Measurements from ENCODE around the gene ANKRD23.
"Not testable (repeated sequence)": the region's sequence is repeated elsewhere in the genome, so short reads cannot be mapped to it uniquely, and the experiment has no call there.

ANKRD23 gene

DNA sequence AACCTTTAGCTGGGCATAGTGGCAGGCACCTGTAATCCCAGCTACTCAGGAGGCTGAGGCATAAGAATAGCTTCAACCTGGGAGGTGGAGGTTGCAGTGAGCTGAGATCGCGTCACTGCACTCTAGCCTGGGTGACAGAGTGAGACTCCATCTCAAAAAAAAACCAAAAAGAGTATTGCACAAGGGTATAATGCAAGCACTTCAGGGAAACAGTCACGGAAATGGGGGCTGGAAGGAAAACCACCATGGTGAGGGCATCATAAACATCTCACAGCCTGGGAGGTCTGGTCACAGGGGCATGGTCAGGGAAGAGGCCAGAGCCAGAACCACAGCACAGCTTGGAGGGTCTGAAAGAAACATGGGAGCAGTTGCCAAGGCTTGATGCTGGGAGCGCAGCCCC is 19.2 kb upstream of the ANKRD23 start:
- 95% methylated on average over 4 of the region's 4 CpGs for WGBS, 2 experiments
- Histone ChIP-seq H3K36me3 (ENCODE audit: control insufficient read depth, insufficient read depth, low read length) (peaks cover 61% of the 10 kb centered on the region), H3K4me1 (ENCODE audit: control insufficient read depth, insufficient read depth, low read length) (peaks cover 18% of the 10 kb centered on the region)
- H3K27ac ChIP-seq (ENCODE audit: insufficient read depth, low read depth, low read length, poor library complexity, severe bottlenecking); H3K9me3 ChIP-seq (ENCODE audit: control insufficient read depth, low read length); H3K27me3 ChIP-seq (ENCODE audit: control insufficient read depth, insufficient read depth, low read length, poor library complexity, severe bottlenecking); H3K4me3 ChIP-seq (ENCODE audit: insufficient read depth, low read depth, low read length): not testable (repeated sequence)

DNA sequence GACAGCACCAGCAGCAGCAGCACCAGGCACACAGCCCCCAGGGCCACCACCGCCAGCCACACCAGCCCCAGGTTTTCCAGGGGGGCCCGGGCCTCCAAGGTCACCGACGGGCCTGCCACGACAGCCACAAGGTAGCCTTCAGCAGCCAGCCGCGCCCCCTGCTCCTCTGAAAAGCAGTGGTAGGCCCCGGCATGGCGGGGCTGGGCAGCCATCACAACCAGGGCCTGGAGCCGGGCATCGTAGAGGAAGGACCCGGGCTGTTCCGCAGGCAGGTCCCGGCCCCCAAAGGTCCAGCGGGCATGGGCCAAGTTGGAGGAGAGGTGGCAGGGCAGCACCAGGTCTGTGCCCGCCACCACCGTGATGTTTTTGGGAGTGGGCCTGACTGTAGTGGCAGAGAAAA is 17.3 kb upstream of the ANKRD23 start:
- no peaks in the 10 kb centered on the region for H3K27me3 ChIP-seq (ENCODE audit: control insufficient read depth, insufficient read depth, low read length, poor library complexity, severe bottlenecking)
- H3K9me3 ChIP-seq (ENCODE audit: control insufficient read depth, low read length), result no peaks in the 10 kb centered on the region
- no peak overlapping the region for H3K4me3 ChIP-seq (ENCODE audit: insufficient read depth, low read depth, low read length)
- WGBS, 2 experiments, result 96% methylated on average over 17 of the region's 17 CpGs
- peaks cover 47% of the 10 kb centered on the region for H3K36me3 ChIP-seq (ENCODE audit: control insufficient read depth, insufficient read depth, low read length)
- peaks cover 12% of the 10 kb centered on the region for H3K4me1 ChIP-seq (ENCODE audit: control insufficient read depth, insufficient read depth, low read length)
- no peak overlapping the region for H3K27ac ChIP-seq (ENCODE audit: insufficient read depth, low read depth, low read length, poor library complexity, severe bottlenecking)

DNA sequence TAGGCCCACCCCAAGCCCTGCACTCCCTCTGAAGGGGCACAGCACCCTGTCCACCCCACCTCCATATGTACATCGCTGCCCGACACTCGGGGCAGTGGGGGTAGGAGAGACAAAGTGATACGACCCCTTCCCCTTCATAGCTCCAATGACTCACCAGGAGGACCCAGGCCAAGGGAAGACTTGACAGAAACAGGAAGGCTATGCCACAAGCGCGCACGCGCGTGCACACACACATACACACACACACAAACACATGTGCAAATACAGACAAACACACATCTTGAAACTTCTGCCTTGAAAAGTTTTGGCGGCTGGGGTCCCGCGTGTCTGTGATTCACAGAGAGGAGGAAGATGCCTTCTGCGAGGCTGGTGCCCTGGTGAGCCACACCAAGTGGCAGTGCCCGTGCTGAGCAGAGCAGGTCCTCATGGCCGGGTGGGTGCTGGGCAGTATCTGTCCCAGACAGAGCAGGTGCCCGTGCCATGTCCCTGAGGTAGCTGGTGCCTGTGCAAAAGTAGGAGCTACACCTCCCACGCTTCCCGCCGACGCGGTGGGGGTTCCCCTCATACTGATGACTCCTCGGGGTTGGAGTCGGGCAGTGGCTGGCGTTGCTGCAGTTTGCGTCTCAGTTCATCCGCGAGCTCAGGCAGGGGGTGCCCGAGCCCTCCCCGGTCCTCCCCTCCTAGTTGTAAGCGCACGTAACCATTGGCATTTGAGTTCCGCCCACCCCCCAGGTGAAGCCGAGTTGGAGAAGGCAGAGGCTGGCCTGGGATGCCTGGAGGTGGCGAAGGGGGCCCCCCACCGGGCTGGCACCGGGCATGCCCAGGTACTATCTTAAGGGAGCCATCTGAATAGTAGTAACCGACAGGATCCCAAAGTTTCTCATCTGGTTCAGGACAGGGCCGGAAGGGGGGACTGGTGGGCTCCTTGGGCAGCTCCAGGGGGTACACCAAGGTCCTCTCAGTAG is 16.5 kb upstream of the ANKRD23 start:
- no peaks in the 10 kb centered on the region for H3K9me3 ChIP-seq (ENCODE audit: control insufficient read depth, low read length)
- H3K4me1 ChIP-seq (ENCODE audit: control insufficient read depth, insufficient read depth, low read length), result peaks cover 12% of the 10 kb centered on the region
- no peaks in the 10 kb centered on the region for H3K27me3 ChIP-seq (ENCODE audit: control insufficient read depth, insufficient read depth, low read length, poor library complexity, severe bottlenecking)
- H3K36me3 ChIP-seq (ENCODE audit: control insufficient read depth, insufficient read depth, low read length), result peaks cover 40% of the 10 kb centered on the region
- no peak overlapping the region for H3K27ac ChIP-seq (ENCODE audit: insufficient read depth, low read depth, low read length, poor library complexity, severe bottlenecking)
- 92 to 93% methylated on average over 38 of the region's 38 CpGs for WGBS, 2 experiments
- no peak overlapping the region for H3K4me3 ChIP-seq (ENCODE audit: insufficient read depth, low read depth, low read length)

- Histone ChIP-seq H3K27me3 (ENCODE audit: control insufficient read depth, insufficient read depth, low read length, poor library complexity, severe bottlenecking) (no peaks in the 10 kb centered on the region), H3K36me3 (ENCODE audit: control insufficient read depth, insufficient read depth, low read length) (peaks cover 34% of the 10 kb centered on the region), H3K27ac (ENCODE audit: insufficient read depth, low read depth, low read length, poor library complexity, severe bottlenecking) (no peak overlapping the region), H3K9me3 (ENCODE audit: control insufficient read depth, low read length) (no peaks in the 10 kb centered on the region), H3K4me1 (ENCODE audit: control insufficient read depth, insufficient read depth, low read length) (peaks cover 12% of the 10 kb centered on the region), H3K4me3 (ENCODE audit: insufficient read depth, low read depth, low read length) (no peak overlapping the region)
- WGBS, 2 experiments, result 85 to 94% methylated on average over 4 of the region's 4 CpGs
Measured at GRCh38 chr2:96859681-96860064, 15.9 kb upstream of the ANKRD23 start.

DNA sequence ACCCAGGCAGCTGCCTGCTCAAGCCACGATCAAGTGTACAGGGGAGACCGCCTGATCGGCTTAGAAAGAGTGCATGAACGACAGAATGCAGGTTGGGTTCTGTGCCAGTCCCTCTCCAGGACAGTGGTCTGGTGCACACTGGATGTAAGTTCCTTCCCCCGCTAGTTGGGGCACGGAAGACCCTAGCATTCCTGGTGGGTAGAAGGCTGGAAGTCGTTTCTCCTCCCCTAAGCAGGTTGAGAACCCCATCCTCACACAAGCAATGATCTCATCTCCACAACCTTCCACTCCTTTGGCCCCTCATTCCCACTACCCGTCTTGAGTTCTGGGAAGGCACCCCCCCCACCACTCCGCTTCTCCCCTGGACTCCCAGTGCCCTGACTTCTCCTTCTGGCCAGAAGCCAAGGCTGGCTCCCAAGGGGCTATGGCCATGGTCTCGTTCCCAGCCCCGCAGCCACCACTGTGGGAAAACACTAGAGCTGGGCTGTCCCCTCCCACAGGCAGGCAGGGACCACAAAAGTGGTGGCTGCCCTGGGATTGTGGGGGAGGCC is 15.4 kb upstream of the ANKRD23 start:
- WGBS, 2 experiments, result 55 to 58% methylated on average over 11 of the region's 11 CpGs

DNA sequence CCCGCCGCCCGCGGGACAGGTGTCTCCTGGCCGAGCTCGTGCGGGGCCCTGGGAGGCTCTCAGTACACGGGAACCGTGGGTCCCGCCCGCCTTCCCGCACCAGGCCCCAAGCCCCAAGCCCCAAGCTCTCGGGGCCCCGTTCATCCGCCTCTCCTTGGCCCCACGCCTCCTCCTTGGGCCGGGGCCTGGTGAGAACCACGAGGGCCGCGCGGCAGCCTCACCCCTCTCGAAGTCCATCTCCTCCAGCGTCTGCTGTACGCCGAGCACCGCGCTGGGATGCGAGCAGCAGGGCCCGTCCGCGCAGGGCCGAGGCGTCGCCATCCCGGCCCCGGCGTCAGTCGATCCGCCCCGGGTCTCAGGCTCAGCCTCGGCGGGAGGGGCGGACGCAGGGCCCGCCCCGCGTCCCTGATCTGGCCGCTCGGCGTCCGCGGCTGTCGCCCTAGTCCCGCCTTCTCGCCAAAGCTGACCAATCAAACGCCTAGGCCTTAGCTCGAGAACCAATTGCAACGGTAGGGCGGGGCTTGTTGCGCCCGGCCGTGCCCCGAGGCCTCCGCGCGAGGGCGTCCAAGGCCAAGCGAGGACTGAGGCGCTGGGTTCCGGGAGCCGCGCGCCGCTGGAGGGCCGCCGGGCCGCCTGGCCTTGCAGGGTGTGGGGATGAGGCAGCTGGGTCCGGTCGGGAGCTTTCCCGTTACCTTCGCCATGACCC is 14.0 kb upstream of the ANKRD23 start, which contains the start of gene ANKRD39:
TSS of gene ANKRD39 (minus strand) at position 350 of the 706 bp plus-strand sequence. CDS start at position 321, 29 bp downstream.
- peaks cover 17% of the 10 kb centered on the region for H3K36me3 ChIP-seq (ENCODE audit: control insufficient read depth, insufficient read depth, low read length)
- peak within 1 kb of the TSS; percentile 11 for H3K27ac ChIP-seq (ENCODE audit: insufficient read depth, low read depth, low read length, poor library complexity, severe bottlenecking)
- H3K4me3 ChIP-seq (ENCODE audit: insufficient read depth, low read depth, low read length), result peak within 1 kb of the TSS; percentile 73
- WGBS, 2 experiments, result 0% methylated on average over 81 of the region's 81 CpGs
- H3K9me3 ChIP-seq (ENCODE audit: control insufficient read depth, low read length), result no peaks in the 10 kb centered on the region
- H3K4me1 ChIP-seq (ENCODE audit: control insufficient read depth, insufficient read depth, low read length), result peaks cover 12% of the 10 kb centered on the region
- H3K27me3 ChIP-seq (ENCODE audit: control insufficient read depth, insufficient read depth, low read length, poor library complexity, severe bottlenecking), result no peaks in the 10 kb centered on the region

More for the DNA sequence above, 15.4 kb upstream of the ANKRD23 start:
- Histone ChIP-seq H3K36me3 (ENCODE audit: control insufficient read depth, insufficient read depth, low read length) (peaks cover 29% of the 10 kb centered on the region), H3K4me3 (ENCODE audit: insufficient read depth, low read depth, low read length) (peak overlapping the region; percentile 35), H3K27me3 (ENCODE audit: control insufficient read depth, insufficient read depth, low read length, poor library complexity, severe bottlenecking) (no peaks in the 10 kb centered on the region), H3K4me1 (ENCODE audit: control insufficient read depth, insufficient read depth, low read length) (peaks cover 12% of the 10 kb centered on the region), H3K27ac (ENCODE audit: insufficient read depth, low read depth, low read length, poor library complexity, severe bottlenecking) (no peak overlapping the region), H3K9me3 (ENCODE audit: control insufficient read depth, low read length) (no peaks in the 10 kb centered on the region)

- Histone ChIP-seq H3K27me3 (ENCODE audit: control insufficient read depth, insufficient read depth, low read length, poor library complexity, severe bottlenecking) (no peaks in the 10 kb centered on the region), H3K4me1 (ENCODE audit: control insufficient read depth, insufficient read depth, low read length) (peaks cover 12% of the 10 kb centered on the region), H3K4me3 (ENCODE audit: insufficient read depth, low read depth, low read length) (peak overlapping the region; percentile 73), H3K36me3 (ENCODE audit: control insufficient read depth, insufficient read depth, low read length) (peaks cover 14% of the 10 kb centered on the region), H3K9me3 (ENCODE audit: control insufficient read depth, low read length) (no peaks in the 10 kb centered on the region), H3K27ac (ENCODE audit: insufficient read depth, low read depth, low read length, poor library complexity, severe bottlenecking) (no peak overlapping the region)
- WGBS, 2 experiments, result 24 to 25% methylated on average over 27 of the region's 27 CpGs
Measured at GRCh38 chr2:96856776-96857666, 13.2 kb upstream of the ANKRD23 start.

GRCh38 chr2:96853321-96853720 is 9.5 kb upstream of the ANKRD23 start:
- 96% methylated on average over 15 of the region's 15 CpGs for WGBS, 2 experiments
- Histone ChIP-seq H3K27me3 (ENCODE audit: control insufficient read depth, insufficient read depth, low read length, poor library complexity, severe bottlenecking) (no peaks in the 10 kb centered on the region), H3K27ac (ENCODE audit: insufficient read depth, low read depth, low read length, poor library complexity, severe bottlenecking) (no peak overlapping the region), H3K4me3 (ENCODE audit: insufficient read depth, low read depth, low read length) (no peak overlapping the region), H3K9me3 (ENCODE audit: control insufficient read depth, low read length) (no peaks in the 10 kb centered on the region), H3K36me3 (ENCODE audit: control insufficient read depth, insufficient read depth, low read length) (peaks cover 12% of the 10 kb centered on the region), H3K4me1 (ENCODE audit: control insufficient read depth, insufficient read depth, low read length) (peaks cover 7% of the 10 kb centered on the region)

DNA sequence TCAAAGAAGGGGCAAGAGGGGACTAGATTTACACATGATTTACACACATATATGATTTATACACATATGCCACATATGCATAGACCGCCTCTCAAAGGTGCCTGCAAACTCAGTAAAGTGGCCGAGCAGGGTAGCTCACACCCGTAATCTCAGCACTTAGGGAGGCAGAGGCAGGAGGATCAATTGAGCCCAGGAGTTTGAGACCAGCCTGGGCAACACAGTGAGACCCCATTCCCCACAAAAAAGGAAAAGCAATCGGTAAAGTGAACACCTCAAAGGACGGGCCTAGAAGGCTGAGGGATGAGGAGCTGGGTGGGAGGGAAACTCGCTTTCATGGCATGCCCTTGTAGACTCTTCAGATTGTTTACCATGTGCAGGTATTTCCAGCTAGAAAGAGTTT is 8.8 kb upstream of the ANKRD23 start:
- peaks cover 12% of the 10 kb centered on the region for H3K36me3 ChIP-seq (ENCODE audit: control insufficient read depth, insufficient read depth, low read length)
- H3K4me1 ChIP-seq (ENCODE audit: control insufficient read depth, insufficient read depth, low read length), result peaks cover 7% of the 10 kb centered on the region
- H3K27ac ChIP-seq (ENCODE audit: insufficient read depth, low read depth, low read length, poor library complexity, severe bottlenecking), result no peak overlapping the region
- H3K9me3 ChIP-seq (ENCODE audit: control insufficient read depth, low read length), result no peaks in the 10 kb centered on the region
- no peaks in the 10 kb centered on the region for H3K27me3 ChIP-seq (ENCODE audit: control insufficient read depth, insufficient read depth, low read length, poor library complexity, severe bottlenecking)
- 91 to 92% methylated on average over 6 of the region's 6 CpGs for WGBS, 2 experiments
- no peak overlapping the region for H3K4me3 ChIP-seq (ENCODE audit: insufficient read depth, low read depth, low read length)
